NCI-H146 treated with DMSO at 0.1 percent for 48 hours (cell line): ENCODE results near the gene TLE4.
"Not testable (repeated sequence)": the region's sequence is repeated elsewhere in the genome, so short reads cannot be mapped to it uniquely, and the experiment has no call there.

ENCODE experiments used
- DNase-seq: peaks from one replicate; lab custom pipeline; 2025; ENCODE audit not compliant: unreplicated experiment; lab: John Stamatoyannopoulos, UW

TLE4 gene

DNA sequence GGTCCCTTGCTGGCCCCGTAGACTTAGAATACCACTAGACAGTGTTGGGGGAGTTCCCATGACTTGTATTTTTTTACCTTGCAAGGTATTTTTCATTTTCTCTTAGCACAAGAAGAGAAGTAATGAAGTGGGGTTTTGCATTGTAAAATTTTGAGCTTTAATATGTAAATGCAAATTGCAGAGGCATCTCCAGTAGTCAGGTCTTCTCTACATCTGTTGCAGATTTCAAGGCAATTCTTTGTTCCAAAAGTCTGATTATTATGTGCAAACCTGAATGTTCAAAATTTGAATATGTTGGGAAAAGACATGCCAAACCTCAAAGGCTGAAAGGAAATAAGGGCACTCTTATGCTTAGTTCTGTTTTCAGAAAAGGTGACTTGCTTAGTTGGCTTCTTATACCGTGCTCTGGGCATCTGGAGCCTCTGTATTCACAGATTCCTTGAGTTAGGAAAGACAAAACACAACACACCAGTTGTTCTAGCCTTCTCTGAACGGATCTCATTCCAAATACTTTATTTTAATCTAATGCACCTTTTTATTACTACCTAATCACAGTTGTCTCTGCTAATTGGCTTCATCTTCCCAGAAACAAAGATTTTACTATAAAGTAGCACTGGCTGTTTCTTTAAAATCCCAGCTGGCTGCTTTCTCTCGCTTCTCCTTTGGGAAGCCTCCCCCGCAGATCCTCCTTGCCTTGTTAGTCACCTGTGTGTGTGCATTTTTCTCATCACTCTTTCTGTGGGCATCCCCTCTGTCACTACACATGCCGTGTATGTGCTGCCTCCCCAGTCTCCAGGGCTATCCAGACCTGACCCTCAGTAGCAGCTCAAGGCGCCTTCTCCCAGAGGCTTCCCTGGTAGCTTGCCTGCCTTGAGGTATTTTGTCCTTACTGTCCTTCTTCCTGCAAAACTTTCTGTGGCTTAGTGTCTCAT is 138.2 kb downstream of the TLE4 start:
- DNase-seq: no peak

DNA sequence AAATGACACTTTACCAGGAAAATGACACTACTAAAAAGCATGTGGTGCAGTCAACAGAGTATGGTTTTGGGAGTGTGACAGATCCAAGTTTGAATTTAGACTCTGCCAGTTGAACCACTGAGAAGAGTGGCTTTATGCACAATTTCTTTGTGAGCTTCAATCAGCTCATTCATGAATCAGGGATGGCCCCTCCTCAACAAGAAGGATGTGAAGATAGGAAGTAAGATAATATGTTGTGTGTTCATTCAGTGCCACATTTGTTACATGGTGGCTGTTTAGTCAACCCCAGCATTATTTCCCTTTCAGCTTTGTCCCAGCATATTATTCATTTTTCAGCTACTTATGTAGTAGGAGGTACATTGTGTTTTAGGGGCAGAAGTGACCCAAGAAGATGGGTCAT is 140.1 kb downstream of the TLE4 start:
- no peak for DNase-seq

- DNase-seq: no peak
Measured at GRCh38 chr9:79719021-79719420, 147.3 kb downstream of the TLE4 start.

GRCh38 chr9:79719989-79720388 is 148.2 kb downstream of the TLE4 start:
- DNase-seq: no peak

- DNase-seq: no peak
Measured at GRCh38 chr9:79731171-79731890, 159.6 kb downstream of the TLE4 start.

GRCh38 chr9:79735023-79735779 is 163.4 kb downstream of the TLE4 start:
- DNase-seq: no peak

- no peak for DNase-seq
Measured at GRCh38 chr9:79736051-79736450, 164.3 kb downstream of the TLE4 start.

- DNase-seq: no peak
Measured at GRCh38 chr9:79741381-79741780, 169.6 kb downstream of the TLE4 start.

- DNase-seq: no peak
Measured at GRCh38 chr9:79742110-79742721, 170.5 kb downstream of the TLE4 start.

GRCh38 chr9:79744521-79744920 is 172.8 kb downstream of the TLE4 start:
- DNase-seq: no peak

GRCh38 chr9:79745752-79746336 is 174.1 kb downstream of the TLE4 start:
- DNase-seq: no peak

- DNase-seq: not testable (repeated sequence)
Measured at GRCh38 chr9:79751895-79752466, 180.2 kb downstream of the TLE4 start.

DNA sequence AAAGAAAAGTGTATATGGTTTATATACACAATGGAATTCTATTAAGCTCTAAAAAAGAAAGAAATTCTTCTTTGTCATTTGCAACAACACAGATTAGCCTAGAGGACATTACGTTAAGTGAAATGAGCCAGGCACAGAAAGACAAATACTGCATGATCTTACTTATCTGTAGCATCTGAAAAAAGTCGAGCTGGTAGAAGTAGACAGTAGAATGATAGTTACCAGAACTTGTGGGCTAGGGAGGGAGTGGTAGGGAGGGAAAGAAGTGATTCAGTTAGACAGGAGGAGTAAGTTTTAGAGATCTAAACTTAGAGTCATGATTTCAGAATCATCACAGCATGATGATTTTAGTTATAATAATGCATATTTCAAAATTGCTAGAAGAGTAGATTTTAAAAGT is 184.6 kb downstream of the TLE4 start:
- no peak for DNase-seq

- DNase-seq: no peak
Measured at GRCh38 chr9:79757074-79757473, 185.3 kb downstream of the TLE4 start.

GRCh38 chr9:79757881-79758669 is 186.3 kb downstream of the TLE4 start:
- DNase-seq: no peak

- DNase-seq: no peak
Measured at GRCh38 chr9:79759460-79759859, 187.7 kb downstream of the TLE4 start.

- no peak for DNase-seq
Measured at GRCh38 chr9:79762070-79762469, 190.3 kb downstream of the TLE4 start.

DNA sequence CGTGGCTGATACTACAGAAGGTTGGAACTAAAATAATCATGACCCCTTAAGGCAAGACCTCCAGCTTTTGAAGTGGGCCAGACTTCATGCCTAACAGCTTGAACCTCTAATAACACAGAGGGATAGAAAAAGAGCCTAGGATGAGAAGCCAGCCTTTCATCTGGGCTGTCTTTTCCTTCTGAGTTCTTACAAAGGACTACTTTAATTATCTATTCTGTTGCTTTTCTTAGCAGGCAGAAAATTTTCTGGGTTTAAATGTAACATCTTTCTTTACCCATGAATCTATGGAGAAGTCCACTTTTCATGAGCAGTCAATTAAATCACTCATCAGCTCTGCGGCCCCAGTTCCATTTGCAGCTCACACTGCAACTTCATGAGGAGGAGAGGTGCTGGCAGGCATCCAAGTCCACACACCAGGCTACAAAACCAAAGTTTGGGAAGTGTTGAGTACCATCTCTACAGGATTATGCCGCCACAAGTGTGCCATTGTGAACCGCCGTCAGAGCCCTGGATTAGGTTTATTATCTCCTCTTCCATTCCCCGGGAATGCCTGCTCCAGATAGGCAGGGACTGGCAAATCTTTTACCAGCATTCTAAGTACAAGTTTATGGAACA is 192.0 kb downstream of the TLE4 start:
- DNase-seq: no peak

DNA sequence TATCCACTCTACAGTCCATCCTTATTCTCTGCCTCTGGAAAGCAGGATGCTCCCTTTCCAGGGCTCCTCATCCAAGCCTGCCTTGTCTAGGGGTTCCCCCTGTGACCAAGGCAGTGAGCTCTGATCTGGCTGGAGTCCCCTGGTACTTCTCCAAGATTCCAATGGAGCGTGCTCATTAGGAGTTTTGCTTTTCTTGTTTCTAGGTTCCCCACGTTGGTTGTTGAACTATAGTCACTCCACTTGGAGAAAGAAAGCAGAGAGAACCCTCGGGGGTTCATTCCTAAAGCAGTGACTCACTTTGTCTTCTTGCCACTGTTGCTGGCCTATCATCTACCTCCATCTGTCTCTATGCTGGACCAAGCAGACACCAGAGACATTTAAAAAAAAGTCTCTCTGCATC is 192.6 kb downstream of the TLE4 start:
- DNase-seq: no peak
